GM23338 (cell line): ENCODE measurements around the gene NHS.

Source experiments
- CREB1 ChIP-seq: fragments of 250-450 bp; sonication (Bioruptor Pico); IDR thresholded peaks from 2 replicates; pipeline ENCODE4 v1.5.0; 2020; ENCODE audit warnings: low read depth, mild to moderate bottlenecking, moderate library complexity
- EZH2 ChIP-seq: fragments of 200-600 bp; sonication (generic); IDR thresholded peaks from one replicate; pipeline ENCODE4 v1.8.0; 2017; ENCODE audit warnings: antibody characterized with exemption, mild to moderate bottlenecking, low read depth; ENCODE audit not compliant: unreplicated experiment
- EZH2phosphoT487 ChIP-seq: fragments of 200-600 bp; sonication (generic); IDR thresholded peaks from one replicate; pipeline ENCODE4 v1.8.1; 2018; ENCODE audit warnings: antibody characterized with exemption; ENCODE audit not compliant: unreplicated experiment
- JUNB ChIP-seq: IDR thresholded peaks from one replicate; pipeline ENCODE4 v1.6.1; 2016; ENCODE audit warnings: antibody characterized with exemption; ENCODE audit not compliant: unreplicated experiment
- POLR2AphosphoS5 ChIP-seq: IDR thresholded peaks from 2 replicates; pipeline ENCODE4 v1.6.1; 2016; ENCODE audit warnings: antibody characterized with exemption, low read depth
- STAT1 ChIP-seq: IDR thresholded peaks from one replicate; pipeline ENCODE4 v1.6.1; 2016; ENCODE audit warnings: antibody characterized with exemption; ENCODE audit not compliant: unreplicated experiment
- ZNF114 ChIP-seq: fragments of 250-450 bp; sonication (Bioruptor Pico); IDR thresholded peaks from 2 replicates; pipeline ENCODE4 v1.5.0; 2020; ENCODE audit warnings: mild to moderate bottlenecking, moderate library complexity
- ZNF331 ChIP-seq: fragments of 250-450 bp; sonication (Bioruptor Pico); IDR thresholded peaks from 2 replicates; pipeline ENCODE4 v1.5.0; 2020; ENCODE audit warnings: low read depth, mild to moderate bottlenecking, moderate library complexity
- TF ChIP-seq, protein P1 (sequence below), 2 experiments: fragments of 200-600 bp in 1 of 2; sonication (generic) in 1 of 2; conservative IDR thresholded peaks; 2 replicates each; pipeline versions ENCODE4 v1.5.1 to v1.6.1; 2016 to 2017; ENCODE audit warnings: antibody characterized with exemption in 2 of 2, low read depth in 2 of 2, mild to moderate bottlenecking in 2 of 2, moderate library complexity in 1 of 2
- TF ChIP-seq, protein P2 (sequence below): IDR thresholded peaks from one replicate; pipeline ENCODE4 v1.6.1; 2018; ENCODE audit warnings: antibody characterized with exemption; ENCODE audit not compliant: unreplicated experiment
- TF ChIP-seq, protein P3 (sequence below): IDR thresholded peaks from 2 replicates; pipeline ENCODE4 v1.6.1; 2016; ENCODE audit warnings: antibody characterized with exemption
- TF ChIP-seq, protein P4 (sequence below): fragments of 250-450 bp; sonication (Bioruptor Pico); IDR thresholded peaks from 2 replicates; pipeline ENCODE4 v1.5.0; 2020; ENCODE audit warnings: mild to moderate bottlenecking, moderate library complexity

DNA sequence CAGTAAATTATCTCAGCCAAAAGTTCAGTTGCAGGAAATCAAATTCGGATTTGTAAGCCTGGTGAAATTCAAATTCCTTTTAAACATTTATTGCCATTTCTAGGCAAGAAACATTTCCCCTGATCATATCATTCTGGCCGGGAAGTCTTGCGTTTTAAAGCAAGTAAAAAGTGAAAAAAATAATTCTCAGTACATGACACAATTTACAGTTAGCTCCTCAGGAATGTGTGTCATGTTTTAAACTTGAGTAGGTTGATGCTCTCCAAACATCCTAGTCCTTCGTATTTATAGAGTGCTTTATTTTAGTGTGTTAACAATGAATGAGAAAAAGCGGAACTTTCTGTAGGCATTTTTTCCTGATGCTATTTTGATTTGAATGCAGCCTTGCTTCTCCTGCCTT, 204.0 kb downstream of the NHS start:
- TF ChIP-seq, protein P1, sequence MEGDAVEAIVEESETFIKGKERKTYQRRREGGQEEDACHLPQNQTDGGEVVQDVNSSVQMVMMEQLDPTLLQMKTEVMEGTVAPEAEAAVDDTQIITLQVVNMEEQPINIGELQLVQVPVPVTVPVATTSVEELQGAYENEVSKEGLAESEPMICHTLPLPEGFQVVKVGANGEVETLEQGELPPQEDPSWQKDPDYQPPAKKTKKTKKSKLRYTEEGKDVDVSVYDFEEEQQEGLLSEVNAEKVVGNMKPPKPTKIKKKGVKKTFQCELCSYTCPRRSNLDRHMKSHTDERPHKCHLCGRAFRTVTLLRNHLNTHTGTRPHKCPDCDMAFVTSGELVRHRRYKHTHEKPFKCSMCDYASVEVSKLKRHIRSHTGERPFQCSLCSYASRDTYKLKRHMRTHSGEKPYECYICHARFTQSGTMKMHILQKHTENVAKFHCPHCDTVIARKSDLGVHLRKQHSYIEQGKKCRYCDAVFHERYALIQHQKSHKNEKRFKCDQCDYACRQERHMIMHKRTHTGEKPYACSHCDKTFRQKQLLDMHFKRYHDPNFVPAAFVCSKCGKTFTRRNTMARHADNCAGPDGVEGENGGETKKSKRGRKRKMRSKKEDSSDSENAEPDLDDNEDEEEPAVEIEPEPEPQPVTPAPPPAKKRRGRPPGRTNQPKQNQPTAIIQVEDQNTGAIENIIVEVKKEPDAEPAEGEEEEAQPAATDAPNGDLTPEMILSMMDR (conservative IDR thresholded peaks at IDR 0.05; ENCODE audit: low read depth in 2 of 2): no peak
- TF ChIP-seq EZH2phosphoT487 (no peak), ZNF114 (CRISPR knock-in tag) (no peak), POLR2AphosphoS5 (no peak), CREB1 (CRISPR knock-in tag) (no peak), JUNB (no peak), ZNF331 (CRISPR knock-in tag) (no peak), EZH2 (no peak), STAT1 (no peak)
- TF ChIP-seq, protein P2, sequence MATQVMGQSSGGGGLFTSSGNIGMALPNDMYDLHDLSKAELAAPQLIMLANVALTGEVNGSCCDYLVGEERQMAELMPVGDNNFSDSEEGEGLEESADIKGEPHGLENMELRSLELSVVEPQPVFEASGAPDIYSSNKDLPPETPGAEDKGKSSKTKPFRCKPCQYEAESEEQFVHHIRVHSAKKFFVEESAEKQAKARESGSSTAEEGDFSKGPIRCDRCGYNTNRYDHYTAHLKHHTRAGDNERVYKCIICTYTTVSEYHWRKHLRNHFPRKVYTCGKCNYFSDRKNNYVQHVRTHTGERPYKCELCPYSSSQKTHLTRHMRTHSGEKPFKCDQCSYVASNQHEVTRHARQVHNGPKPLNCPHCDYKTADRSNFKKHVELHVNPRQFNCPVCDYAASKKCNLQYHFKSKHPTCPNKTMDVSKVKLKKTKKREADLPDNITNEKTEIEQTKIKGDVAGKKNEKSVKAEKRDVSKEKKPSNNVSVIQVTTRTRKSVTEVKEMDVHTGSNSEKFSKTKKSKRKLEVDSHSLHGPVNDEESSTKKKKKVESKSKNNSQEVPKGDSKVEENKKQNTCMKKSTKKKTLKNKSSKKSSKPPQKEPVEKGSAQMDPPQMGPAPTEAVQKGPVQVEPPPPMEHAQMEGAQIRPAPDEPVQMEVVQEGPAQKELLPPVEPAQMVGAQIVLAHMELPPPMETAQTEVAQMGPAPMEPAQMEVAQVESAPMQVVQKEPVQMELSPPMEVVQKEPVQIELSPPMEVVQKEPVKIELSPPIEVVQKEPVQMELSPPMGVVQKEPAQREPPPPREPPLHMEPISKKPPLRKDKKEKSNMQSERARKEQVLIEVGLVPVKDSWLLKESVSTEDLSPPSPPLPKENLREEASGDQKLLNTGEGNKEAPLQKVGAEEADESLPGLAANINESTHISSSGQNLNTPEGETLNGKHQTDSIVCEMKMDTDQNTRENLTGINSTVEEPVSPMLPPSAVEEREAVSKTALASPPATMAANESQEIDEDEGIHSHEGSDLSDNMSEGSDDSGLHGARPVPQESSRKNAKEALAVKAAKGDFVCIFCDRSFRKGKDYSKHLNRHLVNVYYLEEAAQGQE: no peak
- TF ChIP-seq, protein P3, sequence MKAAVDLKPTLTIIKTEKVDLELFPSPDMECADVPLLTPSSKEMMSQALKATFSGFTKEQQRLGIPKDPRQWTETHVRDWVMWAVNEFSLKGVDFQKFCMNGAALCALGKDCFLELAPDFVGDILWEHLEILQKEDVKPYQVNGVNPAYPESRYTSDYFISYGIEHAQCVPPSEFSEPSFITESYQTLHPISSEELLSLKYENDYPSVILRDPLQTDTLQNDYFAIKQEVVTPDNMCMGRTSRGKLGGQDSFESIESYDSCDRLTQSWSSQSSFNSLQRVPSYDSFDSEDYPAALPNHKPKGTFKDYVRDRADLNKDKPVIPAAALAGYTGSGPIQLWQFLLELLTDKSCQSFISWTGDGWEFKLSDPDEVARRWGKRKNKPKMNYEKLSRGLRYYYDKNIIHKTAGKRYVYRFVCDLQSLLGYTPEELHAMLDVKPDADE: no peak
- TF ChIP-seq, protein P4, sequence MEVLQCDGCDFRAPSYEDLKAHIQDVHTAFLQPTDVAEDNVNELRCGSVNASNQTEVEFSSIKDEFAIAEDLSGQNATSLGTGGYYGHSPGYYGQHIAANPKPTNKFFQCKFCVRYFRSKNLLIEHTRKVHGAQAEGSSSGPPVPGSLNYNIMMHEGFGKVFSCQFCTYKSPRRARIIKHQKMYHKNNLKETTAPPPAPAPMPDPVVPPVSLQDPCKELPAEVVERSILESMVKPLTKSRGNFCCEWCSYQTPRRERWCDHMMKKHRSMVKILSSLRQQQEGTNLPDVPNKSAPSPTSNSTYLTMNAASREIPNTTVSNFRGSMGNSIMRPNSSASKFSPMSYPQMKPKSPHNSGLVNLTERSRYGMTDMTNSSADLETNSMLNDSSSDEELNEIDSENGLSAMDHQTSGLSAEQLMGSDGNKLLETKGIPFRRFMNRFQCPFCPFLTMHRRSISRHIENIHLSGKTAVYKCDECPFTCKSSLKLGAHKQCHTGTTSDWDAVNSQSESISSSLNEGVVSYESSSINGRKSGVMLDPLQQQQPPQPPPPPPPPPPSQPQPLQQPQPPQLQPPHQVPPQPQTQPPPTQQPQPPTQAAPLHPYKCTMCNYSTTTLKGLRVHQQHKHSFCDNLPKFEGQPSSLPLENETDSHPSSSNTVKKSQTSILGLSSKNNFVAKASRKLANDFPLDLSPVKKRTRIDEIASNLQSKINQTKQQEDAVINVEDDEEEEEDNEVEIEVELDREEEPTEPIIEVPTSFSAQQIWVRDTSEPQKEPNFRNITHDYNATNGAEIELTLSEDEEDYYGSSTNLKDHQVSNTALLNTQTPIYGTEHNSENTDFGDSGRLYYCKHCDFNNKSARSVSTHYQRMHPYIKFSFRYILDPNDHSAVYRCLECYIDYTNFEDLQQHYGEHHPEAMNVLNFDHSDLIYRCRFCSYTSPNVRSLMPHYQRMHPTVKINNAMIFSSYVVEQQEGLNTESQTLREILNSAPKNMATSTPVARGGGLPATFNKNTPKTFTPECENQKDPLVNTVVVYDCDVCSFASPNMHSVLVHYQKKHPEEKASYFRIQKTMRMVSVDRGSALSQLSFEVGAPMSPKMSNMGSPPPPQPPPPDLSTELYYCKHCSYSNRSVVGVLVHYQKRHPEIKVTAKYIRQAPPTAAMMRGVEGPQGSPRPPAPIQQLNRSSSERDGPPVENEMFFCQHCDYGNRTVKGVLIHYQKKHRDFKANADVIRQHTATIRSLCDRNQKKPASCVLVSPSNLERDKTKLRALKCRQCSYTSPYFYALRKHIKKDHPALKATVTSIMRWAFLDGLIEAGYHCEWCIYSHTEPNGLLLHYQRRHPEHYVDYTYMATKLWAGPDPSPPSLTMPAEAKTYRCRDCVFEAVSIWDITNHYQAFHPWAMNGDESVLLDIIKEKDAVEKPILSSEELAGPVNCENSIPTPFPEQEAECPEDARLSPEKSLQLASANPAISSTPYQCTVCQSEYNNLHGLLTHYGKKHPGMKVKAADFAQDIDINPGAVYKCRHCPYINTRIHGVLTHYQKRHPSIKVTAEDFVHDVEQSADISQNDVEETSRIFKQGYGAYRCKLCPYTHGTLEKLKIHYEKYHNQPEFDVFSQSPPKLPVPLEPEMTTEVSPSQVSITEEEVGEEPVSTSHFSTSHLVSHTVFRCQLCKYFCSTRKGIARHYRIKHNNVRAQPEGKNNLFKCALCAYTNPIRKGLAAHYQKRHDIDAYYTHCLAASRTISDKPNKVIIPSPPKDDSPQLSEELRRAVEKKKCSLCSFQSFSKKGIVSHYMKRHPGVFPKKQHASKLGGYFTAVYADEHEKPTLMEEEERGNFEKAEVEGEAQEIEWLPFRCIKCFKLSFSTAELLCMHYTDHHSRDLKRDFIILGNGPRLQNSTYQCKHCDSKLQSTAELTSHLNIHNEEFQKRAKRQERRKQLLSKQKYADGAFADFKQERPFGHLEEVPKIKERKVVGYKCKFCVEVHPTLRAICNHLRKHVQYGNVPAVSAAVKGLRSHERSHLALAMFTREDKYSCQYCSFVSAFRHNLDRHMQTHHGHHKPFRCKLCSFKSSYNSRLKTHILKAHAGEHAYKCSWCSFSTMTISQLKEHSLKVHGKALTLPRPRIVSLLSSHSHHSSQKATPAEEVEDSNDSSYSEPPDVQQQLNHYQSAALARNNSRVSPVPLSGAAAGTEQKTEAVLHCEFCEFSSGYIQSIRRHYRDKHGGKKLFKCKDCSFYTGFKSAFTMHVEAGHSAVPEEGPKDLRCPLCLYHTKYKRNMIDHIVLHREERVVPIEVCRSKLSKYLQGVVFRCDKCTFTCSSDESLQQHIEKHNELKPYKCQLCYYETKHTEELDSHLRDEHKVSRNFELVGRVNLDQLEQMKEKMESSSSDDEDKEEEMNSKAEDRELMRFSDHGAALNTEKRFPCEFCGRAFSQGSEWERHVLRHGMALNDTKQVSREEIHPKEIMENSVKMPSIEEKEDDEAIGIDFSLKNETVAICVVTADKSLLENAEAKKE (CRISPR knock-in tag): no peak
